Mesendoderm (in vitro differentiated cells): Measurements from ENCODE around the gene SDR42E2.
"Not testable (repeated sequence)": the region's sequence is repeated elsewhere in the genome, so short reads cannot be mapped to it uniquely, and the experiment has no call there.

Experiments
- DNase-seq: peaks from one replicate; pipeline ENCODE4 v3.0.0; 2013
- H2AK5ac ChIP-seq: 2 replicates; pipeline ENCODE4 v1.6.1; 2013; ENCODE audit warnings: low read length, inconsistent platforms
- H2BK120ac ChIP-seq: 2 replicates; pipeline ENCODE4 v1.6.1; 2013; ENCODE audit warnings: low read depth, mild to moderate bottlenecking, low read length, moderate library complexity, mixed read lengths
- H2BK15ac ChIP-seq: replicated peaks from 2 replicates; pipeline ENCODE4 v1.6.1; 2013; ENCODE audit warnings: low read depth, mild to moderate bottlenecking, moderate library complexity
- H2BK5ac ChIP-seq: 2 replicates; pipeline ENCODE4 v1.6.1; 2013; ENCODE audit warnings: low read length, inconsistent platforms
- H3K18ac ChIP-seq: 2 replicates; pipeline ENCODE4 v1.6.1; 2013; ENCODE audit warnings: mild to moderate bottlenecking, low read length, mixed read lengths
- H3K23ac ChIP-seq: one replicate; pipeline ENCODE4 v1.6.1; 2013; ENCODE audit warnings: low read length
- H3K27ac ChIP-seq: 2 replicates; pipeline ENCODE4 v1.5.1; 2013; ENCODE audit warnings: low read depth, mild to moderate bottlenecking, inconsistent platforms, low read length, moderate library complexity
- H3K27me3 ChIP-seq: 2 replicates; pipeline ENCODE4 v1.6.1; 2013; ENCODE audit warnings: low read length, control low read depth, mild to moderate bottlenecking, inconsistent platforms; ENCODE audit not compliant: insufficient read depth, poor library complexity
- H3K36me3 ChIP-seq: 2 replicates; pipeline ENCODE4 v1.6.1; 2013; ENCODE audit warnings: low read length, inconsistent platforms; ENCODE audit not compliant: control insufficient read depth, insufficient read depth
- H3K4ac ChIP-seq: one replicate; pipeline ENCODE4 v1.6.1; 2013; ENCODE audit warnings: low read depth, mild to moderate bottlenecking, low read length, moderate library complexity
- H3K4me1 ChIP-seq: 2 replicates; pipeline ENCODE4 v1.6.1; 2013; ENCODE audit warnings: low read depth, low read length, inconsistent platforms; ENCODE audit not compliant: control insufficient read depth
- H3K4me2 ChIP-seq: 2 replicates; pipeline ENCODE4 v1.6.1; 2013; ENCODE audit warnings: low read length
- H3K4me3 ChIP-seq: 2 replicates; pipeline ENCODE4 v1.5.1; 2013; ENCODE audit warnings: mild to moderate bottlenecking, low read length
- H3K56ac ChIP-seq: one replicate; pipeline ENCODE4 v1.6.1; 2013; ENCODE audit warnings: low read length
- H3K79me1 ChIP-seq: 2 replicates; pipeline ENCODE4 v1.6.1; 2013; ENCODE audit warnings: low read length, inconsistent platforms
- H3K79me2 ChIP-seq: 2 replicates; pipeline ENCODE4 v1.6.1; 2013; ENCODE audit warnings: mild to moderate bottlenecking, low read length; ENCODE audit not compliant: control insufficient read depth, insufficient read depth
- H3K9ac ChIP-seq: 2 replicates; pipeline ENCODE4 v1.6.1; 2013; ENCODE audit warnings: low read length, inconsistent platforms
- H4K5ac ChIP-seq: one replicate; pipeline ENCODE4 v1.6.1; 2013; ENCODE audit warnings: low read length
- H4K8ac ChIP-seq: one replicate; pipeline ENCODE4 v1.6.1; 2013; ENCODE audit warnings: low read depth, mild to moderate bottlenecking, control low read depth, low read length, moderate library complexity
- WGBS: extraction: QIAGEN DNeasy Blood & Tissue Kit; methylation state at CpG from one replicate; pipeline ENCODE4 v1.1.7; 2013; ENCODE audit warnings: low lambda C conversion rate, missing lambda C conversion rate; ENCODE audit not compliant: insufficient coverage; ENCODE audit errors: extremely low coverage; 5-methylcytosine and 5-hydroxymethylcytosine counted together

Gene SDR42E2

GRCh38 chr16:22123759-22124490, 38.4 kb upstream of the SDR42E2 start:
- H3K4me3 ChIP-seq = no peak overlapping the region
- H3K18ac ChIP-seq = no peak overlapping the region
- no peaks in the 10 kb centered on the region for H3K27me3 ChIP-seq
- H4K8ac ChIP-seq = no peak overlapping the region
- H2BK5ac ChIP-seq = no peak overlapping the region
- H3K23ac ChIP-seq = no peak overlapping the region
- no peak overlapping the region for H4K5ac ChIP-seq
- no CpG with 5 or more reads among the region's 7 CpGs for WGBS
- no peaks in the 10 kb centered on the region for H3K4me1 ChIP-seq
- H3K56ac ChIP-seq = no peak overlapping the region
- no peak overlapping the region for H3K4ac ChIP-seq
- H3K79me1 ChIP-seq = no peaks in the 10 kb centered on the region
- H3K9ac ChIP-seq = no peak overlapping the region
- no peak overlapping the region for H2BK15ac ChIP-seq
- H3K27ac ChIP-seq = no peak overlapping the region
- no peak overlapping the region for H2AK5ac ChIP-seq
- no peaks in the 10 kb centered on the region for H3K79me2 ChIP-seq
- no peaks in the 10 kb centered on the region for H3K36me3 ChIP-seq
- peak; percentile 55 for DNase-seq
- H2BK120ac ChIP-seq = no peak overlapping the region
- no peak overlapping the region for H3K4me2 ChIP-seq

GRCh38 chr16:22124583-22125284, 37.6 kb upstream of the SDR42E2 start:
- no peak overlapping the region for H3K9ac ChIP-seq
- H3K36me3 ChIP-seq = no peaks in the 10 kb centered on the region
- no peak overlapping the region for H2AK5ac ChIP-seq
- H3K18ac ChIP-seq = no peak overlapping the region
- H3K23ac ChIP-seq = no peak overlapping the region
- no CpG with 5 or more reads among the region's 6 CpGs for WGBS
- H4K5ac ChIP-seq = no peak overlapping the region
- no peak overlapping the region for H2BK120ac ChIP-seq
- H3K79me2 ChIP-seq = no peaks in the 10 kb centered on the region
- no peak overlapping the region for H2BK5ac ChIP-seq
- H3K27ac ChIP-seq = no peak overlapping the region
- H3K79me1 ChIP-seq = no peaks in the 10 kb centered on the region
- DNase-seq = no peak
- no peak overlapping the region for H4K8ac ChIP-seq
- no peaks in the 10 kb centered on the region for H3K4me1 ChIP-seq
- H2BK15ac ChIP-seq = no peak overlapping the region
- no peak overlapping the region for H3K4me3 ChIP-seq
- no peak overlapping the region for H3K56ac ChIP-seq
- H3K27me3 ChIP-seq = no peaks in the 10 kb centered on the region
- H3K4me2 ChIP-seq = no peak overlapping the region
- no peak overlapping the region for H3K4ac ChIP-seq

GRCh38 chr16:22126037-22126558, 36.2 kb upstream of the SDR42E2 start:
- Histone ChIP-seq H3K79me1 (no peaks in the 10 kb centered on the region), H2BK120ac (no peak overlapping the region), H4K5ac (no peak overlapping the region), H2BK15ac (no peak overlapping the region), H3K4me3 (no peak overlapping the region), H2AK5ac (no peak overlapping the region), H4K8ac (no peak overlapping the region), H3K23ac (no peak overlapping the region), H3K4me2 (no peak overlapping the region), H2BK5ac (no peak overlapping the region), H3K27me3 (no peaks in the 10 kb centered on the region), H3K4ac (no peak overlapping the region), H3K27ac (no peak overlapping the region), H3K9ac (no peak overlapping the region), H3K79me2 (no peaks in the 10 kb centered on the region), H3K4me1 (no peaks in the 10 kb centered on the region), H3K18ac (no peak overlapping the region), H3K36me3 (no peaks in the 10 kb centered on the region), H3K56ac (no peak overlapping the region)
- no peak for DNase-seq
- WGBS = no CpG with 5 or more reads among the region's 15 CpGs

GRCh38 chr16:22128537-22128936, 33.8 kb upstream of the SDR42E2 start:
- no CpG with 5 or more reads among the region's 1 CpG for WGBS

GRCh38 chr16:22130528-22130927, 31.8 kb upstream of the SDR42E2 start:
- H2BK15ac ChIP-seq = no peak overlapping the region
- H3K79me2 ChIP-seq = no peaks in the 10 kb centered on the region
- no peak overlapping the region for H3K4me3 ChIP-seq
- H3K36me3 ChIP-seq = no peaks in the 10 kb centered on the region
- no peak overlapping the region for H4K5ac ChIP-seq
- H3K23ac ChIP-seq = no peak overlapping the region
- no peak overlapping the region for H3K4ac ChIP-seq
- H3K9ac ChIP-seq = no peak overlapping the region
- no peak overlapping the region for H3K27ac ChIP-seq
- DNase-seq = no peak
- H3K4me2 ChIP-seq = no peak overlapping the region
- H3K4me1 ChIP-seq = no peaks in the 10 kb centered on the region
- H3K56ac ChIP-seq = no peak overlapping the region
- H3K18ac ChIP-seq = no peak overlapping the region
- no peak overlapping the region for H2BK5ac ChIP-seq
- no peak overlapping the region for H4K8ac ChIP-seq
- H2AK5ac ChIP-seq = no peak overlapping the region
- H3K27me3 ChIP-seq = no peaks in the 10 kb centered on the region
- no peak overlapping the region for H2BK120ac ChIP-seq
- no peaks in the 10 kb centered on the region for H3K79me1 ChIP-seq

More at GRCh38 chr16:22128537-22128936, 33.8 kb upstream of the SDR42E2 start:
- H3K27me3 ChIP-seq, H4K5ac ChIP-seq, H2BK15ac ChIP-seq, H3K56ac ChIP-seq, H3K27ac ChIP-seq, H3K4ac ChIP-seq, H2BK120ac ChIP-seq, H3K4me2 ChIP-seq, H3K9ac ChIP-seq, H3K4me1 ChIP-seq, DNase-seq, H3K36me3 ChIP-seq, H2AK5ac ChIP-seq, H4K8ac ChIP-seq, H3K79me2 ChIP-seq, H2BK5ac ChIP-seq, H3K79me1 ChIP-seq, H3K4me3 ChIP-seq, H3K18ac ChIP-seq, H3K23ac ChIP-seq: not testable (repeated sequence)
